ENCODE data around the gene MED1. TPM values are rescaled to one million over a fixed set of nuclear protein-coding genes. Genes with fewer than 3 reads are reported as not detected.
"Not testable (repeated sequence)": the region's sequence is repeated elsewhere in the genome, so short reads cannot be mapped to it uniquely, and the experiment has no call there.

Gene MED1, protein sequence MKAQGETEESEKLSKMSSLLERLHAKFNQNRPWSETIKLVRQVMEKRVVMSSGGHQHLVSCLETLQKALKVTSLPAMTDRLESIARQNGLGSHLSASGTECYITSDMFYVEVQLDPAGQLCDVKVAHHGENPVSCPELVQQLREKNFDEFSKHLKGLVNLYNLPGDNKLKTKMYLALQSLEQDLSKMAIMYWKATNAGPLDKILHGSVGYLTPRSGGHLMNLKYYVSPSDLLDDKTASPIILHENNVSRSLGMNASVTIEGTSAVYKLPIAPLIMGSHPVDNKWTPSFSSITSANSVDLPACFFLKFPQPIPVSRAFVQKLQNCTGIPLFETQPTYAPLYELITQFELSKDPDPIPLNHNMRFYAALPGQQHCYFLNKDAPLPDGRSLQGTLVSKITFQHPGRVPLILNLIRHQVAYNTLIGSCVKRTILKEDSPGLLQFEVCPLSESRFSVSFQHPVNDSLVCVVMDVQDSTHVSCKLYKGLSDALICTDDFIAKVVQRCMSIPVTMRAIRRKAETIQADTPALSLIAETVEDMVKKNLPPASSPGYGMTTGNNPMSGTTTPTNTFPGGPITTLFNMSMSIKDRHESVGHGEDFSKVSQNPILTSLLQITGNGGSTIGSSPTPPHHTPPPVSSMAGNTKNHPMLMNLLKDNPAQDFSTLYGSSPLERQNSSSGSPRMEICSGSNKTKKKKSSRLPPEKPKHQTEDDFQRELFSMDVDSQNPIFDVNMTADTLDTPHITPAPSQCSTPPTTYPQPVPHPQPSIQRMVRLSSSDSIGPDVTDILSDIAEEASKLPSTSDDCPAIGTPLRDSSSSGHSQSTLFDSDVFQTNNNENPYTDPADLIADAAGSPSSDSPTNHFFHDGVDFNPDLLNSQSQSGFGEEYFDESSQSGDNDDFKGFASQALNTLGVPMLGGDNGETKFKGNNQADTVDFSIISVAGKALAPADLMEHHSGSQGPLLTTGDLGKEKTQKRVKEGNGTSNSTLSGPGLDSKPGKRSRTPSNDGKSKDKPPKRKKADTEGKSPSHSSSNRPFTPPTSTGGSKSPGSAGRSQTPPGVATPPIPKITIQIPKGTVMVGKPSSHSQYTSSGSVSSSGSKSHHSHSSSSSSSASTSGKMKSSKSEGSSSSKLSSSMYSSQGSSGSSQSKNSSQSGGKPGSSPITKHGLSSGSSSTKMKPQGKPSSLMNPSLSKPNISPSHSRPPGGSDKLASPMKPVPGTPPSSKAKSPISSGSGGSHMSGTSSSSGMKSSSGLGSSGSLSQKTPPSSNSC (N-terminal part only)
- 10 to 100 TPM in 2 of 3 donors, 1 to 10 TPM in 1; 8.6 to 27.2 (median 12.0) TPM for polyA plus RNA-seq

DNA sequence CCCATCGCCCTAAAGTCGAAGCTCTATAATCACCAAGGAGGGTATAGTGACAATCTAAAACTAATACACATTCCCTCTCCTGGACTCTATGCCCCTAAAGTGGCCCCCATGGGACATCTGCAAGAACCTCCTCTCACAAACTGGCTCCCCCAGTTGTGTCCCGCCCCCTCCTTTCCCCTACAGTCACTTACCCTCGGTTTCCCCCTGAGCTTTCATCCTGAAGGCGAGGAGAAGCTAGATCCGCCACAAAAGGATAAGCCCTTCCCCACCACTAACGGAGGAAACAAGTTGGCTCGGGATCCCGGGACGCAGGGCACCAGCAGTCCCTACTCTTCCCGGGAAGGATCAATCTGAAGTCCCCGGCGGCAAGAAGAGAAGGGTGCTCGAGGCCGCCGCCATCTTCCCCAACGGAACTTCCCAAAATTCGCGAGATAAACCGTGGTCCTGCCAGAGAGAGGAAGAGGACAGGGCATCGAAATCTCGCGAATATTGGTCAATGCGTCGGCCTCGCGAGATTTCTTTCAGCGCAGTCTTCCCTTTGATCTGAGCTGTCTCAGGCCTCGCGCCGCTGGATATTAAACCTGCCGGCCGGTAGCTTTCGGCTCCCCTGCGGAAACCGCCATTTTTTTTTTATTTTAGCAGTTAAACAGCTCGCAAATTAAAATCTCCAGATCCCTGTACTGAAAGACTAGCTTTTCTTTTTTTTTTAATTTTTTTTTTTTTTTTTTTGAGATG is at the start of gene MED1:
TSS of gene MED1 (minus strand) at position 417 of the 735 bp plus-strand sequence. CDS start at position 216, 201 bp downstream.
- Mint-ChIP-seq H3K27me3 (ENCODE audit: low read depth in 3 of 3) (peaks cover 4 to 5% (median 5%) of the 10 kb centered on the region in 3 donors), H3K36me3 (peaks cover 0 to 5% (median 4%) of the 10 kb centered on the region in 3 donors), H3K4me3 (peak within 1 kb of the TSS; percentile 93 to 98 (median 97)), H3K9me3 (no peaks in the 10 kb centered on the region), H3K27ac (peak within 1 kb of the TSS; percentile 95 to 98 (median 97)), H3K4me1 (peaks cover 19 to 27% of the 10 kb centered on the region in 2 donors)
- DNase-seq = peak; percentile 93 to 95 (median 94)

DNA sequence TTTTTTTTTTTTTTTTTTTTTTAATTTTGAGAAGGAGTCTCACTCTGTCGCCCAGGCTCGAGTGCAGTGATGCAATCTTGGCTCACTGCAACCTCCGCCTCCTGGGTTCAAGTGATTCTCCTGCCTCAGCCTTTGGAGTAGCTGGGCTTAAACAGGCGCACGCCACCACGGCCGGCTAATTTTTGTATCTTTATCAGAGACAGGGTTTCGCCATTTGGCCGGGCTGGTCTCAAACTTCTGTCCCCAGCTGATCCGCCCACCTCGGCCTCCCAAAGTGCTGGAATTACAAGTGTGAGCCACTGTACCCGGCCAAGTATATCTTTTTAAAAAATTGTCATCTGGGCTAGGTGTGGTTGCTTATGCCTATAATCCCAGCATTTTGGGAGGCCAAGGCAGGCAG is 45.9 kb upstream of the MED1 start:
- H3K4me3 Mint-ChIP-seq; DNase-seq; H3K27ac Mint-ChIP-seq; H3K9me3 Mint-ChIP-seq; H3K4me1 Mint-ChIP-seq; H3K27me3 Mint-ChIP-seq (ENCODE audit: low read depth in 3 of 3): not testable (repeated sequence)
- peaks cover 10 to 24% (median 11%) of the 10 kb centered on the region in 3 donors for H3K36me3 Mint-ChIP-seq

DNA sequence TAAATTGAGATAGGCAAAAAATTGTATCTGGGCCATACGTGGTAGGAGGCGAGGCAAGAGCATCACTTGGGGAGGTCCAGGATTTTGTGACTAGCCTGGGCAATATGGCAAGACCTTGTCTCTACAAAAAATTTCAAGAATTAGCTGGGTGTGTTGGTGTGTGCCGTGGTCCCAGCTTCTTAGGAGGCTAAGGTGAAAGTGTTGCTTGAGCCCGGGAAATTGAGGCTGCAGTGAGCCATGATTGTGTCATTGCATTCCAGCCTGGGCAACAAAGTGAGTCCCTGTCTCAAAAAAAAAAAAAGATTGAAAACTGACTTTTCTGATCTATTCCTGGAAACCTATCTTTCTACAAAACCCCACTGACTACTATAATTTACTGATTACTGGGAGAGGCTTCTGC is 36.9 kb upstream of the MED1 start:
- H3K36me3 Mint-ChIP-seq = peaks cover 4 to 13% (median 4%) of the 10 kb centered on the region in 3 donors
- H3K27me3 Mint-ChIP-seq (ENCODE audit: low read depth in 3 of 3) = no peaks in the 10 kb centered on the region
- H3K9me3 Mint-ChIP-seq = no peaks in the 10 kb centered on the region
- no peak overlapping the region for H3K4me3 Mint-ChIP-seq
- peaks cover 8 to 18% of the 10 kb centered on the region in 2 donors for H3K4me1 Mint-ChIP-seq
- peak overlapping the region in 1 of 6 donors; percentile 20 for H3K27ac Mint-ChIP-seq
- no peak for DNase-seq

DNA sequence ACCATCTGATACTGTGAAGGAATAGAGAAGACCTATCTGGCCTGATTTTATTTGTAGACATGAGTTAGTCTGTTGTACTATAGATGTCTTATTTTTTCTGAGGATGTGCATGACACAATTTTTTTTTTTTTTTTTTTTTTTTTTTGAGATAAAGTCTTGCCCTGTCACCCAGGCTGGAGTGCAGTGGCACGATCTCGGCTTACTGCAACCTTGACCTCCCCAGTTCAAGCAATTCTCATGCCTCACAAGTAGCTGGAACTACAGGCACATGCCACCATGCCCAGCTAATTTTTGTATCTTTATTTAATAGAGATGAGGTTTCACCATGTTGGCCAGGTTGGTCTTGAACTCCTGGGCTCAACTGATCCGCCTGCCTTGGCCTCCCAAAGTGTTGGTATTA is 36.4 kb upstream of the MED1 start:
- not testable (repeated sequence) for H3K4me3 Mint-ChIP-seq; H3K9me3 Mint-ChIP-seq; H3K27me3 Mint-ChIP-seq (ENCODE audit: low read depth in 3 of 3); H3K36me3 Mint-ChIP-seq; DNase-seq
- Mint-ChIP-seq H3K4me1 (peaks cover 8 to 18% of the 10 kb centered on the region in 2 donors), H3K27ac (peak overlapping the region in 1 of 6 donors; percentile 13)

DNA sequence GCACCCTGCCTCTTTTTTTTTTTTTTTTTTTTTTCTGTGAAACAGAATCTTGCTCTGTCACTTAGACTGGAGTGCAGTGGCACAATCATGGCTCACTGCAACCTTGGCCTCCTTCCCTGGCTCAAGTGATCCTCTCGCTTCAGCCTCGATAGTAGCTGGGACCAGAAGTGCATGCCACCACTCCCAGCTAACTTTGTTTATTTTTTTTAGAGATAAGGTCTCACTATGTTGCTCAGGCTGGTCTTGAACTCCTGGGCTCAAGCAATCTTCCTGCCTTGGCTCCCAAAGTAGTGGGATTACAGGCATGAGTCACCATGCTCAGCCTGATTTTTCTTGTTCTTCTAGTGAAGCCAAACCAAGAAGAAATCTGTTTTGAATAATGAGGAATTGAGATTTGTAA is 35.2 kb upstream of the MED1 start:
- Mint-ChIP-seq H3K27me3 (ENCODE audit: low read depth in 3 of 3) (no peaks in the 10 kb centered on the region), H3K4me3 (no peak overlapping the region), H3K27ac (no peak overlapping the region), H3K9me3 (no peaks in the 10 kb centered on the region), H3K36me3 (peaks cover 4 to 5% (median 4%) of the 10 kb centered on the region in 3 donors), H3K4me1 (peaks cover 10 to 18% of the 10 kb centered on the region in 2 donors)
- no peak for DNase-seq

DNA sequence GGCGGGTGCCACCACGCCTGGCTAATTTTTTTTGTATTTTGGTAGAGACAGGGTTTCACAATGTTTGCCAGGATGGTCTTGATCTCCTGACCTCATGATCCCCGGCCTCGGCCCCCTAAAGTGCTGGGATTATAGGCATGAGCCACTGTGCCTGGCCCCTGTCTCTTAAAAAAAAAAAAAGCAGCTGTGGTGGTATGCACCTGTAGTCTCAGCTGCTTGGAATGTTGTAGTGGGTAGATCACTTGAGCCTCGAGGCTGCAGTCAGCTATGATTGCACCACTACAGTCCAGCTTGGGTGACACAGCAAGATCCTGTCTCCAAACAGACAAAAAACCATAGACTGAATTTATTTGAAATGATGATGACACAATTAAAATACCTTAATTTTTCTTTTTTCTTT is 34.5 kb upstream of the MED1 start:
- Mint-ChIP-seq H3K27ac (no peak overlapping the region), H3K4me1 (peaks cover 10 to 18% of the 10 kb centered on the region in 2 donors), H3K36me3 (peaks cover 2 to 3% (median 2%) of the 10 kb centered on the region in 3 donors), H3K4me3 (no peak overlapping the region), H3K9me3 (no peaks in the 10 kb centered on the region), H3K27me3 (ENCODE audit: low read depth in 3 of 3) (peaks cover 0 to 1% (median under 1%) of the 10 kb centered on the region in 3 donors)
- DNase-seq = no peak

DNA sequence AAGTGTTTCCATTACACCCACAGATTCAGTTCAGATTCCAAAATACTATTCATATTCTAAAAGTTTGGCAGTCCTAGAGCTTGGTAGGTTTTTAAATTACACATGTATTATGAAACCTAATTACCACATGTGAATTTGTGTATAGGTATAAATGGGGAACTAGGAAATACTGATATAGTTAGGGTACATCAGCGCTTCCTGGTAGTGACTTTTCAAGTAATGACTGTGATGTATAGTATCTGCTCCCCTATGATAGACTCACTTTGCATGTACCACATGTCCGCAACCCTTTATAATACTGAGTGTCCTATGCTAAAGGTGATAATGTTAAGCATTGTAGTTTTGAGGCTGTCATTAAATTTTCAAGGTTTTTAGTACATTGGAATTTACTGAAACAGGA is 33.1 kb upstream of the MED1 start:
- DNase-seq = no peak
- H3K36me3 Mint-ChIP-seq = no peaks in the 10 kb centered on the region
- no peak overlapping the region for H3K4me3 Mint-ChIP-seq
- no peaks in the 10 kb centered on the region for H3K9me3 Mint-ChIP-seq
- no peak overlapping the region for H3K27ac Mint-ChIP-seq
- peaks cover 0 to 1% (median 1%) of the 10 kb centered on the region in 3 donors for H3K27me3 Mint-ChIP-seq (ENCODE audit: low read depth in 3 of 3)
- H3K4me1 Mint-ChIP-seq = peaks cover 10 to 18% of the 10 kb centered on the region in 2 donors

DNA sequence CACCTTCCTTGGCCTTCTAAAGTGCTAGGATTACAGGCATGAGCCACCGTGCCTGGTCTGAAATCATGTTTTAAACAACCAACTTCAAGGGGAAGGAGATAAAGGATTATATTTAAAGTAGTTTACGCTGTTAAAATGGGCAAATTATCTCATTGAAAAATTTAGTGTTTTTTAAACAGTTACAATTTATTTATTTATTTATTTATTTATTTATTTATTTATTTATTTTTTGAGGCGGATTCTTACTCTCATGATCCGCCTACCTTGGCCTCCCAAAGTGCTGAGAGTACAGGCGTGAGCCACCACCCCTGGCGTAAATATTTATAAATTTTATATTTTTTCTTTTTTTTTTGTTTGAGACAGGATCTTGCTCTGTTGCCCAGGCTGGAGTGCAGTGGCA is 32.4 kb upstream of the MED1 start:
- Mint-ChIP-seq H3K4me3 (no peak overlapping the region), H3K27me3 (ENCODE audit: low read depth in 3 of 3) (peaks cover 0 to 1% (median 1%) of the 10 kb centered on the region in 3 donors), H3K9me3 (no peaks in the 10 kb centered on the region), H3K36me3 (no peaks in the 10 kb centered on the region), H3K27ac (no peak overlapping the region), H3K4me1 (peaks cover 8 to 18% of the 10 kb centered on the region in 2 donors)
- no peak for DNase-seq

DNA sequence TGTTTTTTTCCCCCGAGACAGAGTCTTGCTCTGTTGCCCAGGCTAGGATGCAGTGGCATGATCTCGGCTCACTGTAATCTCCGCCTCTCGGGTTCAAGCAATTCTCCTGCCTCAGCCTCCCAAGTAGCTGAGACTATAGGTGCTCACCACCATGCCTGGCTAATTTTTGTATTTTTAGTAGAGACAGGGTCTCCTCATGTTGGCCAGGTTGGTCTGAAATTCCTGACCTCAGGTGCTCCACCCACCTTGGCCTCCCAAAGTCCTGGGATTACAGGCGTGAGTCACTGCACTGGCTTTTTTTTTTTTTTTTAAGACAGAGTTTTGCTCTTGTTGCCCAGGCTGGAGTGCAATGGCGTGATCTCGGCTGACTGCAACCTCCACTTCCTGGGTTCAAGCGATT is 28.6 kb upstream of the MED1 start:
- H3K4me1 Mint-ChIP-seq; H3K27ac Mint-ChIP-seq; H3K4me3 Mint-ChIP-seq; H3K27me3 Mint-ChIP-seq (ENCODE audit: low read depth in 3 of 3); DNase-seq; H3K36me3 Mint-ChIP-seq; H3K9me3 Mint-ChIP-seq: not testable (repeated sequence)

DNA sequence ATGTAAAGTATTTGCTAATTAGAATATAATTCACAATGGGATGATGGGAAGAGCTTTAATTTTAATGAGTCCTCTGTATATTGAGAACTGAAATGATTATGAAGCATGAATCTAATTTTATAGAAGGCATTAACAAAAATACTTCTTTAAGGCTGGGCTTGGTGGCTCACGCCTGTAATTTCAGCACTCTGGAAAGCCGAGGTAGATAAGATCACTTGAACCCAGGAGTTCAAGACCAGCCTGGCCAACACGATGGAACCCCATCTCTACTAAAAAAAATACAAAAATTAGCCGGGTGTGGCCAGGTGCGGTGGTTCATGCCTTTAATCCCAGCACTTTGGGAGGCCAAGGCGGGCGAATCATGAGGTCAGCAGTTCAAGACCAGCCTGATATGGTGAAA is 22.2 kb upstream of the MED1 start:
- Mint-ChIP-seq H3K27me3 (ENCODE audit: low read depth in 3 of 3) (peaks cover 0 to 4% (median 0%) of the 10 kb centered on the region in 3 donors), H3K36me3 (peaks cover 7 to 14% (median 11%) of the 10 kb centered on the region in 3 donors), H3K4me3 (no peak overlapping the region), H3K9me3 (no peaks in the 10 kb centered on the region), H3K4me1 (peaks cover 3 to 7% of the 10 kb centered on the region in 2 donors), H3K27ac (no peak overlapping the region)
- no peak for DNase-seq

DNA sequence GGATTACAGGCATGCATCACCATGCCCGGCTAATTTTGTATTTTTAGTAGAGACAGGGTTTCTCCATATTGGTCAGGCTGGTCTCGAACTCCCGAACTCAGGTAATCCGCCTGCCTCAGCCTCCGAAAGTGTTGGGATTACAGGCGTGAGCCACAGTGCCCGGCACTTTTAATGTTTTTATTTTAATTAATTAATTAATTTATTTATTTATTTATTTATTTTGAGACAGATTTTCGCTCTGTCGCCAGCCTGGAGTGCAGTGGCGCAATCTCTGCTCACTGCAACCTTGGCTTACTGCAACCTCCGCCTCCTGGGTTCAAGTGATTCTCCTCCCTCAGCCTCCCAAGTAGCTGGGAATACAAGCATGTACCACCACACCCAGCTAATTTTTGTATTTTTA is 17.5 kb upstream of the MED1 start:
- peaks cover 7 to 11% (median 10%) of the 10 kb centered on the region in 3 donors for H3K36me3 Mint-ChIP-seq
- not testable (repeated sequence) for H3K27ac Mint-ChIP-seq

DNA sequence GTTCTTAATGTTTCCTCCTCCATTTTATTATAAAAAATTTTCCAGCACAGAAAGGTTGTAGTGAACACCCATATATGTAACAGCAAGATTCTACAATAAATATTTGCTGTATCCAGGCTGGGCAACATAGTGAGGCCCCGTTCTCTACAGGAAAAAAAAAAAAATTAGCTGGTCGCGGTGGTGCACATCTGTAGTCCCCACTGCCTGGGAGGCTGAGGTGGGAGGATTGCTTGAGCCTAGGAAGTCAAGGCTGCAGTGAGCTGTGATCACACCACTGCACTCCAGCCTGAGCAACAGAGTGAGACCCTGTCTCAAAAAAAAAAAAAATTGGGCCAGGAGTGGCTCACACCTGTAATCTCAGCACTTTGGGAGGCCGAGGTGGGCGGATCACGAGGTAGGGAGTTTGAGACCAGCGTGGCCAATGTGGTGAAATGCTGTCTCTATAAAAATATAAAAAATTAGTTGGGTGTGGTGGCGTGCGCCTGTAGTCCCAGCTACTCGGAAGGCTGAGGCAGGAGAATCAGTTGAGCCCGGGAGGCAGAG is 13.6 kb upstream of the MED1 start:
- peaks cover 6 to 21% (median 13%) of the 10 kb centered on the region in 3 donors for H3K27me3 Mint-ChIP-seq (ENCODE audit: low read depth in 3 of 3)
- not testable (repeated sequence) for DNase-seq, H3K36me3 Mint-ChIP-seq, H3K9me3 Mint-ChIP-seq
- H3K27ac Mint-ChIP-seq = peak overlapping the region in 3 of 6 donors; percentile 7 to 35 (median 29)
- peak overlapping the region; percentile 93 to 97 (median 94) for H3K4me3 Mint-ChIP-seq
- peaks cover 59 to 72% of the 10 kb centered on the region in 2 donors for H3K4me1 Mint-ChIP-seq

More for the DNA sequence above, 17.5 kb upstream of the MED1 start:
- peaks cover 35 to 47% of the 10 kb centered on the region in 2 donors for H3K4me1 Mint-ChIP-seq
- H3K27me3 Mint-ChIP-seq (ENCODE audit: low read depth in 3 of 3); DNase-seq; H3K9me3 Mint-ChIP-seq; H3K4me3 Mint-ChIP-seq: not testable (repeated sequence)

Data from immature natural killer cell (primary cell).